AG04449 (cell line): Measurements from ENCODE around the gene FRMD4A.

ENCODE experiments used
- CTCF ChIA-PET: fragments of 350-600 bp; formaldehyde crosslinking; extraction: SDS; loops from one replicate; lab custom pipeline; 2021; ENCODE audit warnings: antibody characterized with exemption; lab: Yijun Ruan, JAX
- POLR2A ChIA-PET: fragments of 400-600, 350-600 bp; formaldehyde crosslinking; extraction: SDS; loops from one replicate; lab custom pipeline; 2020; ENCODE audit warnings: antibody characterized with exemption, inconsistent platforms; lab: Yijun Ruan, JAX
- DNase-seq: peaks from one replicate; pipeline ENCODE4 v3.0.0-alpha.2; 2010; ENCODE audit warnings: low read depth, low spot score
- H3K4me3 ChIP-seq: 2 replicates; pipeline ENCODE4 v1.5.1; 2011; ENCODE audit warnings: low read depth, mild to moderate bottlenecking, control low read depth, low read length
- TF ChIP-seq, protein P1 (sequence below): IDR thresholded peaks from one replicate; pipeline ENCODE4 v1.5.1; 2011; ENCODE audit warnings: mild to moderate bottlenecking, moderate library complexity, low read length, control low read depth, inconsistent platforms; ENCODE audit not compliant: insufficient read depth; ENCODE audit errors: missing control alignments

Gene FRMD4A

DNA sequence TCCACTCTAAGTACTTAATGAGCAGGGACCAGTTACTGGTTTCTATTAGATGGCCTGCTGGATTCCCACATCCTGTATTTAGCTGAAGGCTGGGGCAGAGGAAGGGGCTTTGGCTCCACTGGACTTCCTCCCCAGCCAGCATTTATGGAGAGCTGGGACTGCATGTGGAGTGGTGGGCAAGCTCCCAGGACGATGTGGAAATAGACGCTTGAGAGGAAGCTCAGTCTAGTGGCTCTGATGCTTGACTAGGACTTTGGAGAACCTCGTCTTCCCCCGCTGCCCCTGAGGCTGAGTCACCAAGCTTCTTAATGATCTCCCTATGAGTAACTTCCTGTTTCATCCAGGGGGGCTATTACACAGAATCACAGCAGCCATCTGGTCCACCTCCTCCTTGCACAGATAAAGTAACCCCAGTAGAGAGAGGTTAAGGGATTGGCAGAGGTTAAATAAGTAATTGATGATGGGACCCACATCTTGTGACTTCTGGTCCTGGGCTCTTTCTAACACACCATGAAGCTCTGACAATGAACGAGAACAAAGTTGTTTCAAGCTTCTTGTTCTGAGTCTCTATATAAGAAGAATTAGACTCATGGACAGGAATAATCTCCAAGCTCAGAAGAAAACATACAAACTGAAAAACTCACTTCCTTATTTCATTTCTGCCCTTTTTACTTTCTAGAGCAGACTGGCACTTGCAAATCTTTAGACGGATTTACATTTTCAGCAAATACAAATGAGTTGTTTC lies 617.7 kb downstream of the FRMD4A start:
- ChIA-PET CTCF (interaction anchor here (1.0 to 1.2 kb wide), 3 partner anchors 10 to 100 kb away, joined by 3 read pairs; no protein-coding TSS in a partner anchor), POLR2A (interaction anchor here (0.7 to 0.8 kb wide), 2 partner anchors 34 kb away, joined by 3 read pairs; no protein-coding TSS in a partner anchor)
- DNase-seq = peak; percentile 92
- TF ChIP-seq, protein P1, sequence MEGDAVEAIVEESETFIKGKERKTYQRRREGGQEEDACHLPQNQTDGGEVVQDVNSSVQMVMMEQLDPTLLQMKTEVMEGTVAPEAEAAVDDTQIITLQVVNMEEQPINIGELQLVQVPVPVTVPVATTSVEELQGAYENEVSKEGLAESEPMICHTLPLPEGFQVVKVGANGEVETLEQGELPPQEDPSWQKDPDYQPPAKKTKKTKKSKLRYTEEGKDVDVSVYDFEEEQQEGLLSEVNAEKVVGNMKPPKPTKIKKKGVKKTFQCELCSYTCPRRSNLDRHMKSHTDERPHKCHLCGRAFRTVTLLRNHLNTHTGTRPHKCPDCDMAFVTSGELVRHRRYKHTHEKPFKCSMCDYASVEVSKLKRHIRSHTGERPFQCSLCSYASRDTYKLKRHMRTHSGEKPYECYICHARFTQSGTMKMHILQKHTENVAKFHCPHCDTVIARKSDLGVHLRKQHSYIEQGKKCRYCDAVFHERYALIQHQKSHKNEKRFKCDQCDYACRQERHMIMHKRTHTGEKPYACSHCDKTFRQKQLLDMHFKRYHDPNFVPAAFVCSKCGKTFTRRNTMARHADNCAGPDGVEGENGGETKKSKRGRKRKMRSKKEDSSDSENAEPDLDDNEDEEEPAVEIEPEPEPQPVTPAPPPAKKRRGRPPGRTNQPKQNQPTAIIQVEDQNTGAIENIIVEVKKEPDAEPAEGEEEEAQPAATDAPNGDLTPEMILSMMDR = no peak
- no peak overlapping the region for H3K4me3 ChIP-seq

GRCh38 chr10:13712476-13712836 lies 618.3 kb downstream of the FRMD4A start:
- TF ChIP-seq, protein P1 = no peak
- POLR2A ChIA-PET = interaction anchor here (0.7 kb wide), 1 partner anchor 34 kb away, joined by 3 read pairs; no protein-coding TSS in a partner anchor
- no peak overlapping the region for H3K4me3 ChIP-seq
- DNase-seq = no peak
- CTCF ChIA-PET = interaction anchor here (0.8 to 1.1 kb wide), 5 partner anchors 10 to 124 kb away, joined by 3 to 4 read pairs (median 3); no protein-coding TSS in a partner anchor

GRCh38 chr10:13711291-13711690 lies 619.4 kb downstream of the FRMD4A start:
- TF ChIP-seq, protein P1 = no peak
- ChIA-PET CTCF (interaction anchor here (0.8 to 1.1 kb wide), 3 partner anchors 20 to 123 kb away, joined by 3 to 4 read pairs (median 4); no protein-coding TSS in a partner anchor), POLR2A (no interaction called here)
- H3K4me3 ChIP-seq = no peak overlapping the region
- DNase-seq = no peak

GRCh38 chr10:13709931-13710650 lies 620.6 kb downstream of the FRMD4A start:
- ChIA-PET POLR2A (interaction anchor here (0.6 kb wide), 1 partner anchor 180 kb away, joined by 3 read pairs; no protein-coding TSS in a partner anchor), CTCF (no interaction called here)
- no peak overlapping the region for H3K4me3 ChIP-seq
- no peak for DNase-seq
- TF ChIP-seq, protein P1 = no peak

DNA sequence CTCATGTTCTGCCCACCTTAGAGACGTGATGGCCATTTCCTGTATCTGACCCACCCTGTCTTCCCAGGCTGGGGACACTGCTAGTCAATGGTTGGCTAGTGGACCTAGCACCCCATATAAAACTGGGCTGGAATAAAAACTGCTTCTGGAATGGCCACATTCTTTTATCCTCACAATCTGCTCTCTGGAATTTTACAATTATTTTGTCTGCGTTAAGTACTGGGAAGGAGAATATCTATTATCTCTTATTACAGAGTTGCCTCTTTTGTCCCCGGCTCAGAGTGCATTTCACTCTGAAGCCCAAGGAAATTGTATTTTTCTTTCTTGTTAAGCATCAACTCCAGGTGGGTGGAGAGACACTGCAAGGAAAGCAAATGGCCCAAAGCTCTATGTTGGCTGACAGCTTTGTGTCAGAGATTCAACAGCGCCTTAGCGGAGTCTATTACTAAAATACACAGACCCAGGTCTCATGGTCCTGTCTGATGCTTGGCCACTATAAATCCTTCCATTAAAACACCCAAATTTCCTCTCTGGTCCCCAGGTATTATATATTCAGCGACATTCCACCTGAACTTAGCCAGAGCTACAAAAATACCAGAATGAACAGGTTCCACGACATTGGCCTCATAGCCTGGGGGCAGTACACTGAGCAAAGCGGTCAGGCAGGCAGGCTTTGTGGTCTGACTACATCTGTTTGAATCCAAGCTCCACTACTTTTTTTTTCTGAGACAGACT lies 622.3 kb downstream of the FRMD4A start:
- CTCF ChIA-PET = interaction anchor here (1.1 to 1.3 kb wide), 4 partner anchors 10 to 76 kb away, joined by 3 to 6 read pairs (median 4); no protein-coding TSS in a partner anchor
- TF ChIP-seq, protein P1 = no peak
- POLR2A ChIA-PET = interaction anchor here (0.9 to 2.1 kb wide), 3 partner anchors 9 to 39 kb away, joined by 3 to 11 read pairs (median 3); no protein-coding TSS in a partner anchor
- DNase-seq = no peak
- peak overlapping the region; percentile 81 for H3K4me3 ChIP-seq
